ENCODE data around the gene ARL6IP4.

Gene ARL6IP4

DNA sequence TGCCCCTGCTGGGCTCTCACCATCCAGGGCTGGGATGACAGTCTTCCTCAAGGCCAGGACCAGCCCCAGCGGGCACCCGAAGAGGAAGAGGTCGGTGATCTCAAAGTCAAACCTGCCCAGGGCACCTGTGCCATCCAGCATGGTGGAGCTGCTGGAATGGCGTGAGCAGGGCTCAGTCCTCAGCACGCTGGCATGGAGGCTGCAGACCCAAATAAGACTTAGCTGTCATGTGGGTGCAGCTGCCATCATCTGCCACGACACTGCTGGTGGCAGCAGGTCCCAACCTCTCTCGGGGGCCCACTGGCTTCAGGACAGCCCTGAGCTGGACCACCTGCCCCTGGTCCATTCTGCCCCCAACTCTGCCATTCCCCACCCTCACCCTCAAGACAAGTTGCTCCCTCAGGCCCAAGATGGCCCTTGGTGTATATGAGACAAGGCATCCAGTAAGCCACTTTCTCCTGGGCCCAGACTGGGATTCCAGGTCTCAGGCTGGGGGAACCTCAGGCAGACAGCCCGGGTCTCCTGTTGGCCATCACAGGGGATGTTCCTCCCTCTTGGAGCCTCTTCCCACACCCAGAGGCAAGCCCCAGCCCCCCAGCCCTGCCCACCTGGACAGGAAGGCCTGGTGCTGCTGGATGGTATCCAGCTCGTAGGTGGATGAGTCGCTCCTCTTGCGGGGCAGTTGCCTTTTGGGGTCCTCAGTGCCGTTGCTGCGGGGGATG is 14.5 kb downstream of the ARL6IP4 start:
- Histone ChIP-seq H3K27ac (ENCODE audit: low read depth, low read length, severe bottlenecking) (no peak overlapping the region), H3K4me1 (ENCODE audit: control insufficient read depth, insufficient read depth, low read length, poor library complexity, severe bottlenecking) (no peaks in the 10 kb centered on the region), H3K9me3 (ENCODE audit: control insufficient read depth, low read length) (no peaks in the 10 kb centered on the region), H3K4me3 (ENCODE audit: extremely low read depth, insufficient read depth, low read length, poor library complexity, severe bottlenecking) (no peak overlapping the region), H3K36me3 (ENCODE audit: control insufficient read depth, insufficient read depth, low read length) (no peaks in the 10 kb centered on the region)
- WGBS, 2 experiments (ENCODE audit: insufficient coverage in 2 of 2) = 91 to 95% methylated on average over 11 to 13 of the region's 13 CpGs

DNA sequence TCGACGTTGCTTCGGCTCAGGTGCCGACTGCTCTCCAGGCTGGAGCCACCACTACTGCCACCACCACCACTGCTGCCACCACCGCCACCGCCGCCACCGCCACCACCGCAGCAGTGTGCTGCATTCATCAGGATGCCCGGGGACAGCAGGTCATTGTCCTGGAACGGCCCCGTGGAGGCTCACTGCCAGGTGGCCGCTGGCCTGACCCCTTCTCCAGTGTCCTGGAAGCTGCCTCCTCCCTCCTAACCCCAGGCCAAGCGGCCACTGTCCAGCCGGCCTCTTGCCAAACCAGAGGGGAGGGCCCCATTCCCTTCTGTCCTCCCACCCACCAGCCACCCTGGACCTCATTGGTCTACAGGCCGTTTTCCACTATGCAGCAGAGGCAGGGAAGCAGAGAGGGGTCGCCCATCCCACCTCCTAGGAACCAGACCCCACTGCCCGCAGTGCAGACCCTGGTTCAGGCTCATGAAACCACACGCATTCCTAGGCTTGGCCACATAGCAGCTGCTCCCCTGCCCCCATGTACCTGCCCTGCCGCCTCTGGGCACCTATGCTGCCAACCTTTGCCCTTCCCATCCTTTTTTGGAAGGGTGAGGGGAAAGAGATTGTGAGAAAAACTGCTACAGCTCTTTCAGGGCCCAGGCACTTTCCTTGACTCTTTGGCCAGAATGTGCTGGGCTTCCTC is 15.2 kb downstream of the ARL6IP4 start:
- Histone ChIP-seq H3K4me3 (ENCODE audit: extremely low read depth, insufficient read depth, low read length, poor library complexity, severe bottlenecking) (no peak overlapping the region), H3K9me3 (ENCODE audit: control insufficient read depth, low read length) (no peaks in the 10 kb centered on the region), H3K36me3 (ENCODE audit: control insufficient read depth, insufficient read depth, low read length) (no peaks in the 10 kb centered on the region), H3K27ac (ENCODE audit: low read depth, low read length, severe bottlenecking) (no peak overlapping the region), H3K4me1 (ENCODE audit: control insufficient read depth, insufficient read depth, low read length, poor library complexity, severe bottlenecking) (no peaks in the 10 kb centered on the region)
- 94 to 97% methylated on average over 16 to 19 of the region's 20 CpGs for WGBS, 2 experiments (ENCODE audit: insufficient coverage in 2 of 2)

DNA sequence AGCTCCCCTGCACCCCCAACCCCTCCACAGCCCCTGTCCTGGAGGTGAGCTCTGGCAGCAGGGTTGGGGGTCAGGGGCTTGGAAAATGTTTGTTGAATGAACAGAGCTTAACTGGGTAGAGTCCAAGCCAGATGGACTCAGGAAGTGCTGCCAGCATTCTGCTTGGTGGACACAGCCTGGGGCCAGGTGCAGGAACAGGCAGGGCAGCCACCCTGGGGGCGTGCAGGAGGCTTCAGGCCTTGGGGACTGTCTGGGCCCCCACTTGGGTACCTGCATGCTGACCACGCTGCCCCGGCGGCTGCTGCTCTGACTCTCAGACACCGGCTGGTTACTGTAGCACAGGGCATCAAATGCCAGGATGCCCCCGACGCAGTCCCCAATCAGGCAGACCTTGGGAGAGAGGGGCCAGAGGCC is 15.7 kb downstream of the ARL6IP4 start:
- no peaks in the 10 kb centered on the region for H3K4me1 ChIP-seq (ENCODE audit: control insufficient read depth, insufficient read depth, low read length, poor library complexity, severe bottlenecking)
- no peak overlapping the region for H3K4me3 ChIP-seq (ENCODE audit: extremely low read depth, insufficient read depth, low read length, poor library complexity, severe bottlenecking)
- H3K27ac ChIP-seq (ENCODE audit: low read depth, low read length, severe bottlenecking) = no peak overlapping the region
- H3K9me3 ChIP-seq (ENCODE audit: control insufficient read depth, low read length) = no peaks in the 10 kb centered on the region
- no peaks in the 10 kb centered on the region for H3K36me3 ChIP-seq (ENCODE audit: control insufficient read depth, insufficient read depth, low read length)
- 87 to 97% methylated on average over 5 to 7 of the region's 7 CpGs for WGBS, 2 experiments (ENCODE audit: insufficient coverage in 2 of 2)

- H3K4me3 ChIP-seq (ENCODE audit: extremely low read depth, insufficient read depth, low read length, poor library complexity, severe bottlenecking) = no peak overlapping the region
- H3K36me3 ChIP-seq (ENCODE audit: control insufficient read depth, insufficient read depth, low read length) = no peaks in the 10 kb centered on the region
- H3K4me1 ChIP-seq (ENCODE audit: control insufficient read depth, insufficient read depth, low read length, poor library complexity, severe bottlenecking) = no peaks in the 10 kb centered on the region
- no peak overlapping the region for H3K27ac ChIP-seq (ENCODE audit: low read depth, low read length, severe bottlenecking)
- WGBS, 2 experiments (ENCODE audit: insufficient coverage in 2 of 2) = 94 to 95% methylated on average over 8 to 15 of the region's 16 CpGs
- H3K9me3 ChIP-seq (ENCODE audit: control insufficient read depth, low read length) = no peaks in the 10 kb centered on the region
Observed at GRCh38 chr12:122996621-122997342, 16.3 kb downstream of the ARL6IP4 start.

- Histone ChIP-seq H3K36me3 (ENCODE audit: control insufficient read depth, insufficient read depth, low read length) (no peaks in the 10 kb centered on the region), H3K4me1 (ENCODE audit: control insufficient read depth, insufficient read depth, low read length, poor library complexity, severe bottlenecking) (no peaks in the 10 kb centered on the region), H3K4me3 (ENCODE audit: extremely low read depth, insufficient read depth, low read length, poor library complexity, severe bottlenecking) (no peak overlapping the region), H3K27ac (ENCODE audit: low read depth, low read length, severe bottlenecking) (no peak overlapping the region), H3K9me3 (ENCODE audit: control insufficient read depth, low read length) (no peaks in the 10 kb centered on the region)
- 91 to 98% methylated on average over 23 to 25 of the region's 25 CpGs for WGBS, 2 experiments (ENCODE audit: insufficient coverage in 2 of 2)
Observed at GRCh38 chr12:122997343-122998250, 17.1 kb downstream of the ARL6IP4 start.

DNA sequence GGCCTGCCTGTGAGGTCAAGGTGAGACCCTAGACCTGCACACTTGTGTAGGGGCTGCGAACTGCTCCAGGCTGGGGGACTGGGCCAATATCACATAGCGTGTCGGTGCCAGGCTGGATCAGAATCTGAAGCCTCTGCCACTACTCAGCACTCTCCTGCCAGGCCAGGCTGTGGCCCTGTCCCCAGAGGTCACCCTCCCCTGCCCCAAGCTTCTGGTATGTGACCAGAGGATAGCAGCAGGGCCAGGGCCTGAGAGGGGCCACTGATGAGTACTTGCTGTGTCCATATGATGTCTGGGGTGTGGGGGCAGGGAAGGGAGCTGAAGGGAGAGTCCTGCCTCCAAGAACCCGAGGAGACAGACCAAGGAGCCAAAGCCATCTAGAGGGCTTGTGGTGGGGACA is 17.8 kb downstream of the ARL6IP4 start:
- no peaks in the 10 kb centered on the region for H3K9me3 ChIP-seq (ENCODE audit: control insufficient read depth, low read length)
- no peak overlapping the region for H3K4me3 ChIP-seq (ENCODE audit: extremely low read depth, insufficient read depth, low read length, poor library complexity, severe bottlenecking)
- no peaks in the 10 kb centered on the region for H3K4me1 ChIP-seq (ENCODE audit: control insufficient read depth, insufficient read depth, low read length, poor library complexity, severe bottlenecking)
- H3K36me3 ChIP-seq (ENCODE audit: control insufficient read depth, insufficient read depth, low read length) = no peaks in the 10 kb centered on the region
- 90 to 94% methylated on average over 3 to 4 of the region's 4 CpGs for WGBS, 2 experiments (ENCODE audit: insufficient coverage in 2 of 2)
- no peak overlapping the region for H3K27ac ChIP-seq (ENCODE audit: low read depth, low read length, severe bottlenecking)

DNA sequence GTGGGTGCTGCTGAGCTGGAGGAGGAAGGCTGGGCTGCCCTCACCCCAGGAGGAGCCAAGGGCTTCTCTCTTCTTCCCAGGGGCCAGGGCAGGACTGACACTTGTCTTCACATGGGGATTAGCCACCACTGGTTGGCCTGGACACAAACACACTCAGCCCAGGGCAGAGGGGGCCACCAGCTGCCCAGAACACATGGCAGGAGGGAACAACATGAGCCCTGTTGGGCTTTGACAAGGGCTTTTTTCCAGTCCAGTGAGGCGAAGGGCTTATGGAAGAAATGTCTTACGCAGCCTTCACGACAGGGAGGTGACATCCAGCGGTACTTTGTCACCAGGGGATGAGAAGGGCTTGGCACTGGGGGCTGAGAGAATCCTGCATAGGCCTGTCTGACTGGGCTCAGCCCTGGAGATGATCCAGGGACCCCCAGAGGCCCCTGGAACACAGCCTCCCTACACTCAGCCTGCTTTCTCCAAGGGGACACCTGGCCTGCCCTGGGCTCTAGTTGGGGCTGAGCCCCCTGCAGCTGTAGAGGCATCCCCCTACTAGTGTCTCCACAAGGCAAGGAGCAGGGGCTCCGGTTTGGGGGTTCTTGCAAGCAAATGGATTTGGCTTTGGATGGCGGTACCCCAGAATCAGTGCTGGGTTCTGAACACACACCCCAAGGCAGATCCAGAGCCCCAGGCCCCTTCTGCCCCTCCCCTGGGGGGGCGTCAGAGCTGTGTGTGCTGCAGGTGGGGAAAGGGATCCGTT is 18.9 kb downstream of the ARL6IP4 start:
- peaks cover 4% of the 10 kb centered on the region for H3K36me3 ChIP-seq (ENCODE audit: control insufficient read depth, insufficient read depth, low read length)
- WGBS, 2 experiments (ENCODE audit: insufficient coverage in 2 of 2) = 89 to 100% methylated on average over 4 of the region's 8 CpGs
- H3K27ac ChIP-seq (ENCODE audit: low read depth, low read length, severe bottlenecking) = no peak overlapping the region
- H3K9me3 ChIP-seq (ENCODE audit: control insufficient read depth, low read length) = no peaks in the 10 kb centered on the region
- H3K4me1 ChIP-seq (ENCODE audit: control insufficient read depth, insufficient read depth, low read length, poor library complexity, severe bottlenecking) = no peaks in the 10 kb centered on the region
- H3K4me3 ChIP-seq (ENCODE audit: extremely low read depth, insufficient read depth, low read length, poor library complexity, severe bottlenecking) = no peak overlapping the region

- no peak overlapping the region for H3K27ac ChIP-seq (ENCODE audit: low read depth, low read length, severe bottlenecking)
- WGBS, 2 experiments (ENCODE audit: insufficient coverage in 2 of 2) = 88 to 92% methylated on average over 17 to 20 of the region's 20 CpGs
- no peak overlapping the region for H3K4me3 ChIP-seq (ENCODE audit: extremely low read depth, insufficient read depth, low read length, poor library complexity, severe bottlenecking)
- no peaks in the 10 kb centered on the region for H3K9me3 ChIP-seq (ENCODE audit: control insufficient read depth, low read length)
- H3K36me3 ChIP-seq (ENCODE audit: control insufficient read depth, insufficient read depth, low read length) = peaks cover 4% of the 10 kb centered on the region
- H3K4me1 ChIP-seq (ENCODE audit: control insufficient read depth, insufficient read depth, low read length, poor library complexity, severe bottlenecking) = no peaks in the 10 kb centered on the region
Observed at GRCh38 chr12:122999986-123000420, 19.5 kb downstream of the ARL6IP4 start.

DNA sequence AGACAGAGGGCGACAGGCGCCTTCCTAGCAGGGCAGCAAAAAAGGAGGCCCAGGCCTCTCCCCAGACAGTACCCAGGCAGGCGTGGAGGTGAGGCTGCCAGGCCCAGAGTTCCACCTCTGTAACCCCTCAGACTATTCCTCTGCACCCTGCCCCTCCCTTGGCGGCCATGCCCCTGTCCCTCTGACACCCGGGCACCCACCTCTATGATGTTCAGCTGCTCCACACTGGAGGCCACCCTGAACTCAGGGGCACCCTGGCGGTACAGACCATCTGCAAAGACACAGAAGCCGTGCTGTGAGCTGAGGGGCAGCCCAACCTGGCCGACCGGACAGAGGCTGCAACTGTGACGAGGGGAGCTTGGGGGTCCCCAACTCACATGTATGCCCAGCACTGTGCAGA is 20.1 kb downstream of the ARL6IP4 start:
- Histone ChIP-seq H3K9me3 (ENCODE audit: control insufficient read depth, low read length) (no peaks in the 10 kb centered on the region), H3K4me3 (ENCODE audit: extremely low read depth, insufficient read depth, low read length, poor library complexity, severe bottlenecking) (no peak overlapping the region), H3K27ac (ENCODE audit: low read depth, low read length, severe bottlenecking) (no peak overlapping the region), H3K4me1 (ENCODE audit: control insufficient read depth, insufficient read depth, low read length, poor library complexity, severe bottlenecking) (no peaks in the 10 kb centered on the region), H3K36me3 (ENCODE audit: control insufficient read depth, insufficient read depth, low read length) (peaks cover 4% of the 10 kb centered on the region)
- 95 to 98% methylated on average over 9 to 10 of the region's 10 CpGs for WGBS, 2 experiments (ENCODE audit: insufficient coverage in 2 of 2)

GRCh38 chr12:123001464-123001863 is 21.0 kb downstream of the ARL6IP4 start:
- Histone ChIP-seq H3K27ac (ENCODE audit: low read depth, low read length, severe bottlenecking) (no peak overlapping the region), H3K4me3 (ENCODE audit: extremely low read depth, insufficient read depth, low read length, poor library complexity, severe bottlenecking) (no peak overlapping the region), H3K4me1 (ENCODE audit: control insufficient read depth, insufficient read depth, low read length, poor library complexity, severe bottlenecking) (no peaks in the 10 kb centered on the region), H3K9me3 (ENCODE audit: control insufficient read depth, low read length) (no peaks in the 10 kb centered on the region), H3K36me3 (ENCODE audit: control insufficient read depth, insufficient read depth, low read length) (peaks cover 4% of the 10 kb centered on the region)
- WGBS, 2 experiments (ENCODE audit: insufficient coverage in 2 of 2) = 100% methylated on average over 2 of the region's 3 CpGs

Measured in mesodermal cell (in vitro differentiated cells).